RCC 7860 (cell line): ENCODE measurements around the gene NRL.
A peak's percentile ranks its signal among the peaks of the same experiment; 100 is the strongest.

Experiments used
- DNase-seq: peaks from one replicate; pipeline ENCODE4 v3.0.0-alpha.2; 2015; ENCODE audit warnings: low spot score
- FAIRE-seq: peaks from 2 replicates; lab custom pipeline; 2012; peaks lifted over from hg19 to GRCh38; lab: Jason Lieb, UNC

Gene NRL

DNA sequence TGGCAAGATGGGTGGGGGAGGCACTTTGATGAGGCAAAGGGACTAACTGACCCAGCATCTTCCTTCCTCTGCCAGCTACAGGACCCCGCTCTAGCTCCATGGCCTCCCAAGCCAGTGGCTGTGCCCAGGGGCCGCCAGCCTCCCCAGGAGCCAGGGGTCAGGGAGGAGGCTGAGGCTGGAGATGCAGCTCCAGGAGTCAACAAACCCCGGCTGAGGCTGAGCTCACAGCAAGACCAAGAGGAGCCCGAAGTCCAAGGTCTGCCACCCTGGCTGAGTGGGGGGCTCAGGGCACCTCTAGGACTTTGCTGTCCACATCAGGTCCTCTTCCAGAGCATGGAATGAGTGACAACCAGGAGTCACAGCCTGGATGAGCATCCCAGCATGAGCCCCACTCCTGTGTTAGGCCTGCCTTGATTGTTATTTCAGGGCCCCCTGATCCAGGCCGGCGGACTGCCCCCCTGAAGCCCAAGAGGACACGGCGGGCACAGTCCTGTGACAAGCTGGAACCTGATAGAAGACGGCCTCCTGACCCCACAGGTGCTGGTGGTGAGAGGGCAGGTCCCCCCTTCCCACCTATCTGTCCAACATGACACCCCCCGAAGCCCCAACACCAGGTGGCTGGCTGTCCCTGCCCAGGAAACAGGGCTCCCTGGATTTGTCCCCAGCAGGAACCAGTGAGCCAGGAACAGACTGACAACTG lies 45.9 kb downstream of the NRL start:
- DNase-seq (no peak), FAIRE-seq (no peak)

DNA sequence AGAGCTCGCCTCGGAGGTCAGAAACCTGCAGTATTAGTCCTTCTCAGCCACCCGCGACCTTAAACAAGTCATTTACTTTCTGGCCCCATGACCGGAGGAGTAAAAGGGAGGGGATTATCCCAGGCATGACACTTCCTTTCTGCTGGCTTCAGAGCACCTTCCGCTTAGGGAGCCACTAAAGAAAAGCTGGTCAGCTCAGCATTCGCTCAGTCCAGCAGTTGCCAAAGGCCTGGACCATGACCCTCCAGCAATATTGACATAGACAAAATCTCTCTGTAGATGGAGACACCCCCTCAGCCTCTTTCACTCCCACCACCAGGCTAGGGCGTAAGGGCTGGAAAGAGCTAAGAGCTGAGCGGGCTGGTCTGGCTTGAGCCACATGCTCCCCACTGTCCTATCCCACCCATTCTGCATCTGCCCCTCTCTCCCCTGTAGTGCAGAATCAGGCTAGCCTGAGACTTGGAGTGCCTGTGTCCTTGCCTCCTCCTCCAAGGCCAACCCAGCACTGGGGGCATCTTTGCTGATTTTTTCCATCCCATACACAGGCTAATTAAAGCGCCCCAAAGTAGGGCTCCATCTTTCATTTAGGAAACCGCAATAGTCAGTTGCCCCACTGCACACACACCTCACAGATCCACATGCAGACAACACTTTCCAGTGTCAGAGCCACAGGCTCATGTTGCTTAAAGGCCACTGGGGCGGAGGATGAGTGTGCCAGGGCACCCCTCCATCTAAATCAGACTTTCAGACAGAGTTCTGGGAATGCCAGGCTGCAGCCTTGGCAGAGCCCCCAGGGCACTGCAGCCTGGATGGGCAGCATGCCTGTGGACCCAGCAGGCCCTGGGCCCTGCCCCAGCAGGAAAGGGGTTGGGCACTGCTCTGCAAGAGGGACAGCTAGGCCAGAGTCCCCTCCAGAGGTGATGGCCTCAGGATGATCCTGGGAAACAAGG lies 47.3 kb downstream of the NRL start:
- FAIRE-seq = no peak

DNA sequence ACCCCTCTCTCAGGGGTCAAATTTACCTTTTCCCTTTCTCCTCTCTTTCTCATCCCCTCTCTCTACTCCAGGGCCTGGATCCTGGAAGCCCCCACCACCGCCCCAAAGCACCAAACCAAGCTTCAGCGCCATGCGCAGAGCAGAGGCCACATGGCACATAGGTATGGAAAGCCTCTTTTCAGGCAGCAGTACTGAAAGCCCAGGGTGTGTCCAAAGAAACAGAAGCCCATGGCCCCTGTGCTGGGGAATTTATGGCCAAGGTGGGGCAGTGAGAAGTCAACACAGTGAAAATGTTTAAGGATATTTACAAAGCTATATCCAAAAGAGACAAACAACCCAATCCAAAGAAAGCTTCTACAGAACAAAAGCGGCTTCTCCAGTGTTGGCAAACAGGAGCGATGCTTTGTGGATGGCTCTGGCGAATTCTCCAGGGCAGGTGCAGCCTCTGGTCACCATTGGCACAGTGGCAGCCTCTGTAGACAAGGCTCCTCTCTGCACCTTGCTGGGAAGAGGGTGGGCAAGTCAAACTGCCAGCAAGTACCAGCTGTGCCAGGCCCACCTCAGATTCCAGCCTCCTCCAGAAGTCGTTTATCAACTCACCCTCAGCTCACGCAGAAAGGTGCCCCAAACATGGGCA lies 48.1 kb downstream of the NRL start:
- DNase-seq (no peak), FAIRE-seq (no peak)

More for the DNA sequence above, 47.3 kb downstream of the NRL start:
- DNase-seq = no peak

DNA sequence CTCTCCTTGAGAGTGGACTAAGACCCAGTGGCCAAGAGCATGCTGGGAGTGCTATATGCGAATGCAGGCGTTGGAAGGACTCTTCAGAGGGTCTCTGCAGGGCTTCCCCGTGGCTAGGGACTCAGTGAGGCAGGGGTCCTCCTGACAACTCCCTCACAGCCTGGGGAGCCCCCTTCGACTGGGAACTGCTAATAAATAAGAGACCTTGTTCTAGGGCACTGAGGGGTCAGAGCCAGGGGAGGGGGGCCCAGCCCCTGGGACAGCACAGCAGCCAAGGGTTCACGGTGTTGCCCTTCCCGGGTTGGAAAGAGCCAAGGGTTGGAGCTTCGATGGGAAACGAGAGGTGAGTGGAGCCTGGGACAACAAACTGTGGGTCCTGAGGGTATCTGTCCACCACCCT lies 49.3 kb downstream of the NRL start:
- no peak for FAIRE-seq

DNA sequence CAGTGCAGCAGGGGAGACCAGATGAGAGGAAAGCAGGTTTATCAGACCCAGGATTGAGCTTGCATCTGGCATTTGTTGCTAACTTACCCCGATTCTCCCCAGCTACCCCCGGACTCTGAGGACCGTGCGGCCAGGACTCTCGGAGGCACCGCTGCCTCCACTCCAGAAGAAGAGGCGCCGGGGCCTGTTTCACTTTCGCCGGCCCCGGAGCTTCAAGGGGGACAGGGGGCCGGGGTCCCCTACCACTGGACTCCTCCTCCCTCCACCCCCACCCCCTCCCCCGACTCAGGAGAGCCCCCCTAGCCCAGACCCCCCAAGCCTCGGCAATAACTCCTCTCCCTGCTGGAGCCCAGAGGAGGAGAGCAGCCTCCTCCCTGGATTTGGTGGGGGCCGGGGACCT lies 49.9 kb downstream of the NRL start:
- DNase-seq = no peak
- FAIRE-seq = no peak

More for the DNA sequence above, 49.3 kb downstream of the NRL start:
- DNase-seq = no peak

DNA sequence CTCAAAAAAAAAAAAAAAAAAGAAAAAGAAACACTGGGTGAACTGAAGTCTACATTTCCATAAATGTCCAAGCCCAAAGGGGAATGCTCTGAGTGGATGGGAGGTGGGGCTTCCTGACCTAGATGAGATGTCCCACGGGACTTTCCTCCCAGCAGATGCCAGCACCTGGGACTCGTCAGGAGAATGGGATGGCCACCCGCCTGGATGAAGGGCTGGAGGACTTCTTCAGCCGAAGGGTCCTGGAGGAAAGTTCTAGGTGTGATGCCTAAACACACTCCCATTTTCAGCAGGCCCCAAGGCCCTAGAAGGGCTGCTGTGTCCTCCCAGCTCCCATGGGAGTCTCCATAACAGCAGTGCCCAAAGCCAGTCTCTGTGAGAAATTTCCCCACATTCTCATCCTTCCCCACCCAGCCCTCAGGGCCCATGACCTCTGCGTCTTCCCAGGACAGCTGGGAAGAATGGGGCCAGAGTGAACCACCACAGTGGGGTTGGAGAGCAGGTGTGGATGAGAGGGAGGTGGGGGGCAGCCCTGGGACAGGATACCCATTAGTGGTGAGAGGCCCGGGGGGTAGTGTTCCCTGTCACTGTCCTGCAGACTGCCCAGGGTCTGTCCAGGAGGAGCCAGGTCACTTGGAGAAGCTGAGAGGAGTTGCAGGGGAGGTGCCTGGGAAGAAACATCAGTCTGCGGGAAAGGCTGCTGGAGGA lies 50.5 kb downstream of the NRL start:
- DNase-seq (no peak), FAIRE-seq (no peak)

DNA sequence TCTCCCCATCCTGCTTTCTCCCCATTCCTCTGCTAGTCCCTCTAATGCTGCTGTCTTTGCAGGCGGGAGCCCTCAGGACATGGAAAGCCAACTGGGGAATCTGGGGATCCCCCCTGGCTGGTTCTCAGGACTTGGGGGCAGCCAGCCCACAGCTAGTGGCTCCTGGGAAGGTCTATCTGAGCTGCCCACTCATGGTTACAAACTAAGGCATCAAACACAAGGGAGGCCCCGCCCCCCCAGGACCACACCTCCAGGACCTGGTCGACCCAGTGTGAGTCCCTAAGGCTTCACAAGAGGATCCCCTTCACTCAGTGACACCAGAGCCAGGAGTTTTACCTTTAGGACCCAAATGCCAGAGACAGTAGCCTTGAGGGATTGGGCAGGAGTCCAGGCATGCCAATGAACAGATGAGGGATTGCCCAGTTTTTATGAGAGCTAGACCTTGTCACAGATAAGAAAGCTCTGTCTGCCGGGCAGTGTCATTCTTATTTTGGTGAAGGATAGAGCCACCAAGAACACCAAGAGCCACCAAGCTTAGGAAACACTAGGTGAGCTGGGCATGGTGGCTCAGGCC lies 51.4 kb downstream of the NRL start:
- DNase-seq (no peak), FAIRE-seq (no peak)

DNA sequence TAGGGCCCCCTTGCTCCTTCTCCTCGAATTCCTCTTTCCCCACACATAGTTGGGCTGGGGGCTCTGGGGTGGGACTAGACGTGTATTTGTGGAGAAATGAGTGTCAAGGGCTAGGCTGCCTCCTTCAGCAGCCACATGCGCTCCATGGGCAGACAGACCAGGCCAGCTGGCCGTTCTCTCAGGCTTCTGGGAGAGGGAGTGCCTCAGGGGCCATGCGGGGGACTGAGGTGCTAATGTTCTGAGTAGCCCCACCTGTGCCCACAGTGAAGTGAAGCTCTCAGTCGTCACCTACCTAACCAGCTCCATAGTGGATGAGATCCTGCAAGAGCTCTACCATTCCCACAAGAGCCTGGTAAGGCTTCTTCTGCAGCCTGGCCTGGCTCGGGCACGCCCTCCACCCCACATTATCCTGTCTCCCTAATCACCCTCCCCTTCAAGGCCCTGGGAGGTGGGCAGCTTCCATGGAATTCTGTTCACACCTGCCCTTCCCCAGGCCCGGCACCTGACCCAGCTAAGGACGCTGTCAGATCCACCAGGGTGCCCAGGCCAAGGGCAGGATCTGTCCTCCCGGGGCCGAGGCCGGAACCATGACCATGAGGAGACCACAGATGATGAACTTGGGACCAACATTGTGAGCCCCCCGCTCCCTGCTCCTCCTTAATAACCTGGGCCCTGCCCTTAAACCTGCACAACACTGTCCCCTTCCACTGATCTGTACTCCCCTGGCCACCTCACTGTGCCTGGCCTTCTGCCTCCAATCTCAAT lies 52.4 kb downstream of the NRL start:
- no peak for FAIRE-seq

DNA sequence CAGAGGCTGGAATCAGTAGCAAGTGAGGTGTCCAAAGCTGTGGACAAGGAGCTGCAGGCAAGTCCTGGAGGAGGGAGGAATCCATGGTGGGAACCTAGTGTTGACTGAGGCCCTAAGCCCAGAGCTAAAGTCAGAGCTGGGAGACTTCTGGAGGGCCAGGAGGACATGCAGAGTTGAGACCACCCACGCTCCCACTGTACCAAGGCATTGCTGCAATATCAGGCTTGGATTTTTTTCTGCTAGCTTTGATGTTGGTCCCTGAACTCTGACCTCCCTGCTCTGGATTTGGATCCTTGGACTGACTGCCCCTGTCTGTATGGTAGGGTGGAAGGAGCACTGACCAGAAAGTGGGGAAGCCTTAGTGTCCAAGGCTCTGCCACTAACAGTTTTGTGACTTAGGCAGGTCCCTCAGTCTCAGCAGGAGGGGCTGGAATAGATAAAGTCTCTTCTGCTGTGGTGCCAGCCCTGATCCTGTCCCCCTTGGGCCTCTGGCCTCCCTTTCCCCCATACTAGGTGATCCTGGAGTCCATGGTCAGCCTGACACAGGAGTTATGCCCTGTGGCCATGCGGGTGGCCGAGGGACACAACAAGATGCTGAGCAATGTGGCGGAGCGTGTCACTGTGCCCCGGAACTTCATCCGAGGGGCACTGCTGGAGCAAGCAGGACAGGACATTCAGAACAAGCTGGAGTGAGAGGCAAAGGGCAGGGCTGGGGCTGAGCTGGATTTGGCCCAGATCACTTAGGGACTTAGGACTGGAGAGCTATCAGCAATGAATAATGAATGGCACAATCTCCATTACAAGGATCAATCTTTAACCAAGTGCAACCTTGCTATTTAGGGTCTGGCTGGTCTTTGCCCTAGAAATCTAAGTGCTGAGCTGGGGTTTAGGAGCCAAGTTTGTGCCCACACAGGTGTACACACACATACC lies 53.5 kb downstream of the NRL start:
- FAIRE-seq (no peak), DNase-seq (no peak)

More for the DNA sequence above, 52.4 kb downstream of the NRL start:
- no peak for DNase-seq

DNA sequence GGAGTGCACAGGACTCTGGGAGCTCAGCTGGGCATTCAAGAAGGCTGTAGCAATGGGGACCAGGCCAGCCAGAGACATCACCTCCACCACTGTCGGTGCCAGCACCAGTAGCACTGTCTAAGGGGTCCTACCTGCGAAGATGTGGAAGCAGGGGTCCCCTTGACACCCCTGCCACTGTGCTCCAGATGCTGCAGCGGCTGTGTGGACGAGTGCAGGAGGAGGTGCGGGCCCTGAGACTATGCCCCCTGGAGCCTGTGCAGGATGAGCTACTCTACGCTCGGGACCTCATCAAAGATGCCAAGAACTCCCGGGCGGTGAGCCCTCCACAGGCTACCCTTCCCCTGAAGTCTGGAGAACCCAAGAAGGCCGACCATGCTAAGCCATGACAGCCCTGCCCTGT lies 54.3 kb downstream of the NRL start:
- no peak for FAIRE-seq
- DNase-seq = no peak

DNA sequence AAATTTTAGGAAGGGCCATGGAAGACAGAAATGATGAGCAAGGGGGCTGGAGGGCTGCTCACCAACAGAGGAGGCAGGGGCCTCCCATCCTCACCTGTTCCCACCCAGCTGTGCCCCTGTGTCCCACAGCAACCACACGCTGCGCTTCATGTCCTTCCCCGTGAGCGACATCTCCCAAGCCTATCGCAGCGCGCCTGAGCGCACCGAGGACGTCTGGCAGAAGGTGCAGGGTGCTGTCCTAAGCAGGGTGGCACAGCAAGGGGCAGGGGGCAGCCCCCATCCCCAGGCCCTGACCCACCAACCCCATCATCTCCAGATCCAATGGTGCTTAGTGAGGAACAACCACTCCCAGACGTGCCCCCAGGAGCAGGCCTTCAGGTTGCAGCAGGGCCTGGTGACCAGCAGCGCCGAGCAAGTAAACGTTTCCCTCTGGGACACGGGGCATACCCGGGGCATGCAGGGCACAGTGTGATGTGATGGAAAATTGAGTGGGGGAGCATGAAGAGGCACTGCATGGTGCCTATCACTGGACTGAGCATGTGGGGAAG lies 54.8 kb downstream of the NRL start:
- FAIRE-seq = no peak
- no peak for DNase-seq

DNA sequence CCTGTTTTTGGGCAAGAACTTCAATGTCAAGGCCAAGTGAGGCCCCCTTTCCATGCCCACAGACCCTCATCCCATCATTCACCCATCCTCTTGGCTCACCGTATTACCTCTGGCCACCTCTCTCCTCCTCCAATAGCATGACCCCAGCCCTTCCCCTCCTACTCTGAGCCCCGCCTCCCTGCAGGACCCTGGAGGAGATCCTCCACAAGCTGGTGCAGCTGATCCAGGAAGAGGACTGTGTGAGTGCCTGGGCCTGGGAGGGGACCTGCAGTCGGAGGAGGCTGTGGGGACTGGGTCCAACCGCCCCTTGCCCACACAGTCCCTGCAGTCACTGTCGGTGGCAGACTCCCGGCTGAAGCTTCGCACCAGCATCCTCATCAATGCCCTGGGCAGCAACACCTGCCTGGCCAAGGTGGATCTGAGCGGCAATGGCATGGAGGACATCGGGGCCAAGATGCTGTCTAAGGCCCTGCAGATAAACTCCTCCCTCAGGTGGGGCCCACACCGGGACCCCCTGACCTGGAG lies 55.7 kb downstream of the NRL start:
- FAIRE-seq = no peak
- DNase-seq = no peak

DNA sequence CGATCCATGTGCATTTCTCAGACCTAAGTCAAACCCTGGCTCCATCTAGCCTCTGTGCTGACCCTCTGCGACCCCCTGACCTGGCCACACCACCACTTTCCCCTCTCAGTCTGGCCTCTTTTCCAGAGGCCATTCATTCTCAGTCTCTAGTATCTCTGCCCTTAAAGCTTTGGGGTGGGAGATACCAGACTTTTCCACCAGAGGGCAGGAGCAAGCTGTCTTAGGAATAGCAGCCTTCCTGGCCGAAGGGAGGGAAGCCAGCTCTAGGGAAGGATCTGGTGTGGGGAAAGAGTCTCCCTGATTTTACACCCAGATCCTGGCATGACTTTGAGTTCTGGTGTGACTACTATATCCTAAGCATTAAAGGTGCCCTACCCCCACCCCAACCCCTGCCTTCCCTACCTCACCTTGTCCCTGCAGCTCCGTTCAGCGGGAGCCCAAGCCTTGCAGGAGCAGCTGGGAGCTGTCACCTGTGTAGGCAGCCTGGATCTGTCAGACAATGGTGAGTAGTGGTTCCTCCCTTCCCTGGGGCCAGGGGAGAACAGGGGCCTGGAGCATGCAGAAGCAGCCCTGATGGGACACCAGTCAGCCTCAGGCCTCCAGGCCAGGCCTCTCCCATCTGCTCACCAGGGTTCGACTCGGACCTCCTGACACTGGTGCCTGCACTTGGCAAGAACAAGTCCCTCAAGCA lies 56.3 kb downstream of the NRL start:
- DNase-seq (peak; percentile 23), FAIRE-seq (no peak)

DNA sequence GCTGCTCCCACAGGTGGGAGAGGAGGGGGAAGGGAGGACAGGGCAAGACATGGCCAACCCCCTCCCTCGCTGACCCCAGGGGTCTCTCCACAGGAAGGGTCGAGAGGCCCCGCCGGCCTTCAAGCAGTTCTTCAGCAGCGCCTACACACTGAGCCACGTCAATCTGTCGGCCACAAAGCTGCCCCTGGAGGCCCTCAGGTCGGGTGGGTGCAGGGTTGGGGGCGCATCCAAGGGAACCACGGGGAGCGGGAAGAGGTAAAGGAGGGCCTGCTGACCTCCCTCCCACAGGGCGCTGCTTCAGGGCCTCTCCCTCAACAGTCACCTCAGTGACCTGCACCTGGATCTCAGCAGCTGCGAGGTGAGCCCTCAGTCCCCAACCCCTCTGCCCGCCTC lies 56.9 kb downstream of the NRL start:
- FAIRE-seq = no peak
- no peak for DNase-seq

DNA sequence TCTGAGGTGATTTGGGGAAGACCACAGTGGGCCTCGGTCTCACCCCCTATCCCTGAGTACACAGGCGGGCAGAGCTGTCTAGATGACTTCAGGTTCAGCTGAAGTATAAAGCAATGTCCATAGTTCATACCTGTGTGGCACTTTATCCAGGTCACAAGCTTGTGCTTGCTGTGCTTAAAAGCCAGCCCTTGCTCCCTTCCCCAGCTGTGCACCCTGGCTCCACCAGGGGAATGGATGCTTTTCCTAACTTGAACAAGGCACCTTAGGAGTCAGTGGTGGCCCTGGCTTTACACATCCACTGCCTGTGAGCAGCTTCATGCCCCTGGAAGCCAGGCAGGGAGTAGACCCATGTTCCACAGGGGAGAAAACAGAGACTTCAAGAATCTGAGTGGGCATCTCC lies 57.5 kb downstream of the NRL start:
- DNase-seq (no peak), FAIRE-seq (no peak)

DNA sequence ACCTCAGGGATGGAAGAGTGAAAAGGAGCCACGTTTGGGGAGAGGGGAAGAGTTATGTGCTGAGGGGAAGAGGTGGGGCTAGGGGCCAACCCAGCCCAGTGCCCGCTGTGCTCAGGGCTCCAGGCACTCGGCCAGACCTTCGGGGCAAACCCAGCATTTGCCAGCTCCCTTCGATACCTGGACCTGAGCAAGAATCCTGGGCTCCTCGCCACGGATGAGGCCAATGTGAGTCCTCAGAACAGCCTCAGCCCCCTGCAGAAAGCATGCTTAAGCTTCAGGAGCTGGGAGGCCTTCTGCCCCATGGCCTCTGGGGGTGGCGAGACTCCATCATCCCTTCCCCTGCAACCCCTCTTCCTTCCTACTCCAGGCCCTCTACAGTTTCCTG lies 58.0 kb downstream of the NRL start:
- FAIRE-seq (no peak), DNase-seq (no peak)

DNA sequence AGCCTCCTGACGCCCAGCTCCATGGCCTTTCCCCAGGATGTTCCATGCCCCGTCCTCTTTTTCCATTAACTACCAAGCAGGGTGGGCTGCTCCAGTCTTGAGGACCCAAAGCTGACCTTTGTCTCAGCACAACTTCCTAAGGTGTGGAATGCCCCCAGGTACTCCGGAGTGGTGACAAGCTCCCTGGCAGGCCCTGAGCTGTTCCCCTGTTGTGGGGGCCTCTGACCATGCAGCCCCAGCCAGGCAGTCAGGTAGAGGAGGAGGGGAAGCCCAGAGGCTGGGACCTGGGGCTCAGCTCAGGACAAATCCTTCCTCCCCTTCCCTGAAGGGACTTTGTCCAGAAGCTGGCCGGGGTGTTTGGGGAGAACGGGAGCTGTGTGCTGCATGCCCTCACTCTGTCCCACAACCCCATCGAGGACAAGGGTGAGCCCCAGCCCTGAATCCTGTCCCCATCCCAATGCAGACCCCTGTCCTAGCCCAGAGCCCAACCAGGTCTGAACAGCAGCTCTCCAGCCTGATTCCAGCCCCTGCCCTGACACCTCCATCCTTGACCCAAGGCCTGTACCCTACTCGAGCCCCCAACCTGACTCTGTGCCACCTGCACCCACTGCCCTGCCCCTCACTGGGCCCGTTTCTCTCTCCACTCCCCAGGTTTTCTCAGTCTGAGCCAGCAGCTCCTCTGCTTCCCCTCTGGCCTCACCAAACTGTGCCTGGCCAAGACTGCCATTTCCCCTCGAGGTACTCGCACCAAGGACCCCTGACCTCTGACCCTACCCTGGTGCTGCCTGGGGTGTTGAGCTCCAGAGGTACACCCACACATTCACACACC lies 58.6 kb downstream of the NRL start:
- DNase-seq (no peak), FAIRE-seq (no peak)
